SW480 (cell line): ENCODE data around the gene ARHGAP12.
"Not testable (repeated sequence)": the region's sequence is repeated elsewhere in the genome, so short reads cannot be mapped to it uniquely, and the experiment has no call there.

Experiments used
- DNase-seq: peaks from one replicate; pipeline ENCODE4 v3.0.0-alpha.2; 2016; ENCODE audit warnings: low spot score

The ARHGAP12 gene

DNA sequence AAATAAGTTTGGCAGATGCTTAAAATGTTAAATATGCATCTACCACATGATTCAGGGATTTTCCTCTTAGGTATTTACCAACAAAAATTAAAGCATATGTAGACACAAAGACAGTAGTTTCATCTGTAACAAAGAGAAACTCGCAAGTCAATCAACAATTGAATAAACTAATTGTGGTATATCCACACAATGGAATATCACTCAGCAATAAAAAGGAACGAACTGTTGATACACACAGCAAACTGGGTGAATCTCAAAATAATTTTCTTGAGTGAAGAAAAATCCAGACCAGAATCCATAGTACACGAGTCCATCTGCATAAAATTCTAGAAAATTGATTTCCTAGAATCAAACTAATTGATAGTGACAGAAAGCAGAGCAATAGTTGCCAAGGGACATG is 5.2 kb downstream of the ARHGAP12 start:
- no peak for DNase-seq

DNA sequence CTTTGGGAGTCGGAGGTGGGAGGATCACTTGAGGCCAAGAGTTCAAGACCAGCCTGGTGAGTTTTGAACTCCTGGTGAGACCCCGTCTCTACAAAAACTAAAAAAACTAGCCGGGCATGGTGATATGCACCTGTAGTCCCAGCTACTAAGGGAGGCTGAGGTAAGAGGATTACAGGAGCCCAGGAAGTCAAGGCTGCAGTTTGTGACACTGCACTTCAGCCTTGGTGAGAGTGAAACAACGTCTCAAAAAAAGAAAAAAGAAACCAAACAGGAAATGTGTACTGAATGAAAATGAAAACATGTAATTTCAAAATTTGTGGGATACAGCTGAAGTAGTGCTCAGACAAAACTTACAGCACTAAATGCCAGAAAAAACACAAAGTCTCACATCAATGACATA is 7.6 kb downstream of the ARHGAP12 start:
- no peak for DNase-seq

DNA sequence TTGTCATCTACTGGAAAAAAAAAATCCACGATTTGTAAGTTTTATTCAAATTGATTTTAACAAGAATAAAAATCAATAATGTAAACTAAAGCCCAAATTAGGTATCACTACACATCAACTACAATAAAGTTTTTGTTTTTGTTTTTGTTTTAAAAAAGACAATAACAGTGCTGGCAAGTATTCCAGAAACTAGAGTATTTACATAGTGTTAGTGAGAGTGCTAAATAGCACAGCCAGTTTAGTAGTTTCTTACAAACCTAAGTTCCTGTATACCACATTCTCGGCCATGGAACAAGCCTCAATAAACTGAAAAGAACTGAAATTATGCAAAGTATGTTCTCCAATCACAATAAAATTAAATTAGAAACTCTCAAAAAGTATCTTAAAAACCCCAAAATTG is 8.1 kb downstream of the ARHGAP12 start:
- no peak for DNase-seq

DNA sequence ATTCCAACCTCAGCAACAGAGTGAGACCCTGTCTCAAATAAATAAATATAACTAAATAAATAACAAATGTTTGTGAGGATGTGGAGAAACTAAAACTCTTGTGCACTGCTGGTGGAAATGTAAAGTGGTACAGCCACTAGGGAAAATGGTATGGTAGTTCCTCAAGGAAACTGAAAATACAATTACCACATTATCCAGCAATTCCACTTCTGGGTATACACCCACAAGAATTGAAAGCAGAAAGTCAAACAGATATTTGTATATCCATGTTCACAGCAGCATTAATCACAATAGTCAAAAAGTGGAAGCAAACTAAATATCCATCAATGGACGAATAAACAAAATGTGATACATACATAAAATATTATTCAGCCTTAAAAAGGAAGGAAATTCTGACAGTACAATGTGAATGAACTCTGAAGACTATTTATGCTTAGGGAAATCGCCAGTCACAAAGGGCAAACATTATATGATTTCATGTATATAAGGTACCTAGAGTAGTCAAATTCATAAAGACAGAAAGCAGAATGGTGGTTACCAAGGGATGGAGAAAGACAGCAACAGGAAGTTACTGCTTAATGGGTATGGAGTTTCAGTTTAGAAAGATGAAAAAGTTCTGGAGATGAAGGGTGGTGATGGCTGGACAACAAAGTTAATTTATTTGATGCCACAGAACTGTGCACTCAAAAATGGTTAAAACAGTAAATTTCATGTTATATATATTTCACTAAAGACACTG is 9.8 kb downstream of the ARHGAP12 start:
- DNase-seq = no peak

DNA sequence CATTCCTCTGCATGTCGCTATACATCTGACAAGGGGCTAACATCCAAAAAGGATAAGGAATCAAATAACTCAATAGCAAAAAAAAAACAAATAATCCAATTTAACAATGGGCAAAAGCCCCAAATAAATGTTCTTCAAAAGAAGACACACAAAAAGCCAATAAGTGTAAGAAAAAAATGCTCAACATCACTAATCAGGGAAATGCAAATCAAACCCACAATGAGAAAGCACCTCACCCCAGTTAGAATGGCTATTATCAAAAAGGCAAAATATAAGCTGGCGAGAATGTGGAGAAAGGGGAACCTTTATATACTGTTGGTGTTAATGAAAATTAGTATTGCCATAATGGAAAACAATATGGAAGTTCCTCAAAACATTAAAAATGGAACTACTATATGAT is 14.3 kb downstream of the ARHGAP12 start:
- DNase-seq = no peak

DNA sequence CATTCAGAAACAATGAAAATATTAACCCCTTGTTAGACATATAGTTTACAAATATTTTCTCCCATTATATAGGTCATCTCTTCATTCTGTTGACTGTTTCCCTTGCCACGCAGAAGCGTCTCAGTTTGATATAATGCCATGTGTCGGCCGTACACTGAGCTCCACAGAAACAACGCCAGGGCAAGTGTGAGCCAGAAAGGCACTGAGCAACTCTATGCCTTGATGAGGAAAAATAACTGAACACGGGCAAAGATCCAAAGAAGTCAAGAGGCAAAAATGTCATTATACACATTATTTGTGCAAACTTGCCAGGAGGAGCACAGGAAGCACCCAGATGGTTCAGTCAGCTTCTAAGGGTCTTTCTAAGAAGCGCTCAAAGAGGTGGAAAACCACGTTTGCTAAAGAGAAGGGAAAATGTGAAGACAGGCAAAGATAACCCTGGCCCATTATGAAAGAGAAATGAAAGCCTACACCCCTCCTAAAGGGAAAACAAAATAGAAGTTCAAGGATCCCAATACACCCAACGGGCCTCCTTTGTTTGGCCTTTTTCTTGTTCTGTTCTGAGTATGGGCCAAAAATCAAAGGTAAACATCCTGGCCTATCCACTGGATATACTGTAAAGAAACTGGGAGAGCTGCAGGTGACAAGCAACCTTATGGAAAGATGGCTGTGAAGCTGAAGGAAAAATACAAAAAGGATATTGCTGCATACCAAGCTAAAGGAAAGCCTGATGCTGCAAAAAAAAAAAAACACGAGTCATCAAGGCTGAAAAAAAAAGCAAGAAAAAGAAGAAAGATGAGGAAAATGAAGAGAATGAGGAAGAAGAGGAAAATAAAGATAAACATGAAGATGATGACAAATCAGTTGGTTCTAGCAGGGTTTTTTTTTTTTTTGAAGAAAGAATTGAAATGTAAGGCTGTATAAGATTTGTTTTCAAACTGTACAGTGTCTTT is 15.5 kb downstream of the ARHGAP12 start:
- DNase-seq = no peak

DNA sequence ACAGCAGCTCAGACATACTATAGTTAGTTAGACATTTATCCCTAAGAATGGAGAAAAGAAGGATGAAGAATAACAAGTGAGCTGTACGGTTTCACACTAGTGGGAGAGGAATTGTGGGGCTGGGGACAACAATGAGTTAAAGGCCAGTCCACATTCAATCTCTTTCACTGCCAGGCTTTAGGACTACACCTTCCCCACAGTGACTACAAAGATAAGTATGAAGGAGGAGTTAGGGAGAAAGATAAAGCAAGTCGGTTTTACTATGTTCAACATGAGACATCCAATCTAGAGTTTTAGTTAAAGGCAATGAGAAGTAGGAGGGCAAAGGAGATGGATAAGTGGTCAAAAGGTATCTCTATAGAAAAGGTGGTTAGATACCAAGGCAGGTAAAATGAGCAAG is 16.3 kb downstream of the ARHGAP12 start:
- DNase-seq = no peak

DNA sequence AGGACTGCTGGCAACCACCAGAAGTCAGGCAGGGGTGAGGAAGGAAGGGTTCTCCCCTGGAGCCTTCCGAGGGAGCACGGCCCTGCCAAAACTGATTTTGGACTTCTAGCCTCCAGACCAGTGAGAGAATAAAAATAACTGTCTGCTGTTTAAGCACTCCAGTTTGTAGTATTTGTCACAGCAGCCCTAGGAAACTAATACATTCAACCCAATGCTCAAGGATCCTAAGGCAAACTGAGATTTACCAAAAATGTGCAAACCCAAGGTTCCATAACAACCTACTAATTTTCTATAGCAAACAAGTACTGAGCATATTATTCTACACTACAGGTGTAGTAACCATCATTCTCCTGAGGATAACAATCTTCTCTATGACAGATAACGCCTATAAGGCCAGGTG is 18.6 kb downstream of the ARHGAP12 start:
- no peak for DNase-seq

DNA sequence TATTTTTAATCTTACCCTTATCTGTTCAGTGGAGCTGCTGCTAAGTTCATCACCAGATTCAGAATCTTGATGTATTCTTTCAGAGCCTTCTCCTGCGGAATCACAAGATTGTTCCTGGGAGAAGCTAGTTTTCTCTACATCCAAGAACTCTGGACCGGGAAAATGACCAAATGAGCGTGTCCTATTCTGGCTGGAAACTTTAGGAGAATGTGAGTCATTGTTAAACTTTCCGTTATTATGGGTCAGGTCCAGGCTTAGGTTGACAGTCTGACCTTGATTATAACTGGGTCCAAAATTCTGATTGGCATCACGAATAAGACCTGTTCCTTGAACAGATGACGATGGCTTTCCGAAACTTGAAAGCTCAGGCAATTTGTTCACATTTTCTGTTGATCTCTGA is 20.5 kb downstream of the ARHGAP12 start:
- DNase-seq = no peak

DNA sequence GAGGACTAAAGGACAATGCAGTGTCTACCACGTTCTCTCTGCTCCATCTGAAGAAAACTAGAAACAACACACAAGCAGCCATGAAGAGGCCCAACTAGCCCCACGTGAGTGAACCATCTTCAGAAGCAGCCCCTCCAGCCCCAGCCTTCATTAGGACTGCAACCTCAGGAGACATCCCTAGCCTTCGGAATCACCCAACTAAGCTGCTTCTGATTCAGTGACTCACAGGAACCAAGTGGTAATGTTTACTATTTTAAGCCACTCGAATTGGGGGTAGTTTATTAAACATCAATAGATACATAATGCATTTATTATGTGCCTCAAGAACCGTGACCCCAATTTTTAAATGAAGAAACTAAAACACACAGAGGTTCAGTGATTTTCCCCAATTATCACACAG is 22.6 kb downstream of the ARHGAP12 start:
- no peak for DNase-seq

DNA sequence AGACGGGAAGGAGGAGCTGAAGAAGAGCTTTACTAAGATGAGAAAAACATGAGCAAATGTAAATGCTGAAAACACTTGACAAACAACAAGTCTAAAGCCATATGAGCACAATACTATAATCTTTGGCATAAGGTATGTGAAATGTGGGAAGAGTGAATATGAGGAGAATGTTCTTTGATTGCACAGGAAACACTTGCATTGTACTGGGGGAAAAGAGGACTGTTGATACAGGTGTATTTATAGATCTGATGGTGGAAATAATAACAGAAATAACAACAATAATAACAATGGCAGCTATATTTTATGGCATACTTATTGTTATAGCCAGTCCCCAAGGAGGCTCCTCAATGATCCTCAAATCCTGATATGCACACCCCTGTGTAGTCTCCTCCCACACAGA is 23.0 kb downstream of the ARHGAP12 start:
- DNase-seq = no peak

DNA sequence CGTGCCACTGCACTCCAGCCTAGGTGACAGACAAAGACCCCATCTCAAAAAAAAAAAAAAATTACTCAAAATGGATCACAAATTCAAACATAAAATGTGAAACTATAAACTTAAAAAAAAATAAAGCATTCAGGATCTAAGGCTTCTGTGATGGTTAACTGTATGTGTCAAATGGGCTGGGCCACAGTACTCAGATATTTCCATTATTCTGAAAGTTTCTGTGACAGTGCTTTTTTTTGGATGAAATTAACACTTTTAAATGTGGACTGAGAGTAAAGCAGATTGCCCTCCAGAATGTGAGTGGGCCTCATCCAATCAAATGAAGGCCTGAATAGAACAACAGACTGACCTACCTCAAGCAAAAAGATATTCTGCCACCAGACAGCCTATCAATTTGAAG is 26.0 kb downstream of the ARHGAP12 start:
- no peak for DNase-seq

DNA sequence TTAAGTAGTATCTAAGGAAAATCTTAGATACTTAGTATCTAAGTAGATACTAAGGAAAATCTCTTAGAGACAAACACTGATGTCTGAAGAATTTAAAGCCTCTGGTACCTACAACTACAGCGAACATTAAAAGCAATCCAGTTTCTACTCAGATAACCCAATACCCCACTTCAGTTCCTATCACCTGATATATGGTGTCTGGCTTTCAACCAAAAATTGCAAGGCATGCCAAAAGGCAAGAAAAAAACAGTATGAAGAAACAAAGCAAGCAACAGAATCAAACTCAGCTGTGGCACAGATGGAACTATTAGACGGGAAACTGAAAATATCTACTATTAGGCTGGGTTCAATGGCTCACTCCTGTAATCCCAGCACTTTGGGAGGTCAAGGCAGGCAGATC is 31.1 kb downstream of the ARHGAP12 start:
- no peak for DNase-seq

DNA sequence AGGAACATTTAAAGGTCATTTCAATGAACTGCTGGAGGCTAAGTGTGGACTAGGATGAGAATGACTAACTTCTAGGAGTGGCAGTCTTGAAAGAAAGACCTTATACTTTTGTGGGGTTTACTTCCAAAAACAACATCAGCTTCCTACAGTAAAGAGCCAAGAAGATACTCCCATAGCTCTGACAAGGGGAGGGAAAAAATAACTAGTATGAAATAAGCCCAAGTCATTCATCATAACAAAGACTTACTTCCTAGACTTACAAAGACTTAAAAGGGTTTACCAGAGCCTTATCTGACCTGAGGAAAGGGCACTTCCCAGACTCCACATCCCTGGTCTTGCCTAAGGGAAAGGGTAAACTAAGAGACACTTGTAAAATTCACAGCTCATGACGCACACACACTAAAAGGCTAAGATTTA is 31.7 kb downstream of the ARHGAP12 start:
- DNase-seq = no peak

DNA sequence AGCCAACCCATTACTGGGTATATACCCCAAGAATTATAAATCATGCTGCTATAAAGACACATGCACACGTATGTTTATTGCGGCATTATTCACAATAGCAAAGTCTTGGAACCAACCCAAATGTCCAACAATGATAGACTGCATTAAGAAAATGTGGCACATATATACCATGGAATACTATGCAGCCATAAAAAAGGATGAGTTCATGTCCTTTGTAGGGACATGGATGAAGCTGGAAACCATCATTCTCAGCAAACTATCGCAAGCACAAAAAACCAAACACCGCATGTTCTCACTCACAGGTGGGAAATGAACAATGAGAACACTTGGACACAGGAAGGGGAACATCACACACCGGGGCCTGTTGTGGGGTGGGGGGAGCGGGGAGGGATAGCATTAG is 32.9 kb downstream of the ARHGAP12 start:
- DNase-seq = not testable (repeated sequence)

DNA sequence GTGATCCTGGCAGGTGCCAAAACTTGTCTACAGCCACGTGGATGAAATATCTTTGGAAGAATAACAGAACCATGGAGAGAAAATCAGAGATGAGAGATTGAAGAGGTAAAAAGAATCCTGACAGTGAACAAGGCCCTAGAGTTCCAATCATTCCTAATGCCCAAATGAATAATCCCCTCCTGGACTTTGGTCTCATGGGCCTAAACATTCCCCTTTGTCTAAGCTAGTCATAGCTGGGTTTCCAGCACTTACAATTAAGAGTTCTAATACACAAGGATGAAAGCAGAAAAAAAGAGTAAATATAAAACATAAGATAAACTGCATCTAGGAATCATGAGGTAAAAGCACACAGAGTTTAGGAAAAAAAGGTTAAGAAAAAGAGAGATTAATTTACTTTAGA is 40.2 kb downstream of the ARHGAP12 start:
- peak; percentile 6 for DNase-seq

DNA sequence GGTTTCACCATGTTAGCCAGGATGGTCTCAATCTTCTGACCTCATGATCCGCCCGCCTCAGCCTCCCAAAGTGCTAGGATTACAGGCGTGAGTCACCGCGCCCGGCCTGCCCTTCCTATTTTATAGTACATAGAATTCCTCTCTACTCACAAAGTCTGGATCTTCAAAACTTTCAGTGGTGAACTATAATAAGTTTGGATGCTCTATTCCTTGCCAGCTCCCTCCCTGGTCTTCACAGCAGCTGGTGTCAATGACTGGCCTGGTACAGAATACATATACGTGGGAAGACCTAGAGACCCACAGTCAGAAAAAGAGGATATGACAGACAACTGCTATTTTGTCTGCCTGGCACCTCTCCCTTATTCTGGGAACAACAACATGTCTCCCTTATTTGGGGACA is 40.8 kb downstream of the ARHGAP12 start:
- no peak for DNase-seq

DNA sequence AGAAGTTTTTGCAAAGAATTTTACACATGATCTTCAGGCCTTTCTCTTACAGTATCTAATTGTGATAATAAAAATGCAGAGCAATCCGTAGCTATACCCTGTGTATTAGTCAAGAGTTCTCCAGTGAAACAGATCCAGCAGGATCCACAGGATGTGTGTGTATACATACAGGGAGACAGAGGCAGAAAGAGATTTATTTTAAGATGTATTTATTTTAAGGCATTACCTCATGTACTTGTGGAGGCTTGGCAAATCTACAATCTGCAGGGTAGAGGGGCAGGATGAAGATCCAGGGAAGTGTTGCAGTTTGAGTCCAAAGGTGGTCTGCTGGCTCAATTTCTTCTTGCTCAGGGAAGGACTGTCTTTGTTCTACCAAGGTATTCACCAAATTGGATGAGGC is 41.7 kb downstream of the ARHGAP12 start:
- no peak for DNase-seq

DNA sequence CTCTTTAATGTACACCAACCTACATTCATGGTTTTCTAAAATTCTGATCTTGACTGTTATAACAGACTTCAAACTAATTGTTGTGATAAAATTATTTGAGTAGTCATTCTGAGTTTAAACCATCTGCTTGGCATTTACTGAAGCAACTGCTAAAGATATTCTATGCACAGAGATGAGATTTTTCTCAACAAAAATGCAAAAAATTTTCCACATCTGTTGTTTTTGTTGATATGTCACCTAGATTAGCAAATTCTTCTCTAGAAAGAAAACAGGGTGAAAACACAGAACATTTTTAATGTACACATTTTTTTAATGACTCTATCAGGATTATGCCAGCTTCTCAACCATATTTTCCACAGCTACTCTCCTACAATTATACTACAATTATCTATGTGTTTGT is 42.7 kb downstream of the ARHGAP12 start:
- DNase-seq = no peak

DNA sequence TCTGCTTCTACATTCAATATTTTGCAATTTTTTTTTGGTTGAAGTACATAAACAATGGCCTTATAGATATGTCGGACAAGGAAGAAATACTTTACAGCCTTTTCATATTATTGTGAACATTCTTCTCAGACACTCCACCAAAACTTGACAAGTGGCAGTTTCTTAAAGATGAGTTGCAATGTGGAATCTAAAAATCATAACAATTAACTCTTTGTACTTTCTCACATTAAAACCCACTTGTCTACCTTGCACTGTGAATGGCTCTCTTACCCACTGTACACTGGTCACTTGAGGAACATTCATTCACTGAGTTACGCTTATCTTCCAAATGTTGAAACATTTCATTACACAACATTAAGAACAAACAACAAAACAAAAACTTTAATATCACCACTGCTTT is 44.2 kb downstream of the ARHGAP12 start:
- DNase-seq = no peak

DNA sequence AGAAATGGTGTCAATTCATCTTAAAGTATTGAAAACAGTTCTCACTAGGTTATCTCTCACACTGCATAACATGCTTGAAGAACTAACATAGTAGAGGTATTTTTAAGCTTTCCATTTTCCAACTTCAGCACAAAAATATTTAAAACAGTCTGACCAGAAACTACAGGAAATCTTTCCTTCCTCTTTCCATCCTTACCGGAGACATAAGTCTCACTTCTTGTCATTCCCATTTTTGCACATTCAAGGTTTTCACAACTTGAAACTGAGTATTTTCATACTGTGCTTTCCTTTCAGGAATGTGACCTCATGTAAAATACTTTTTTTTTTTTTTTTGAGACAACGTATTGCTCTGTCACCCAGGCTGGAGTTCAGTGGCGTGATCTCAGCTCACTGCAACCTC is 45.2 kb downstream of the ARHGAP12 start:
- DNase-seq = no peak

DNA sequence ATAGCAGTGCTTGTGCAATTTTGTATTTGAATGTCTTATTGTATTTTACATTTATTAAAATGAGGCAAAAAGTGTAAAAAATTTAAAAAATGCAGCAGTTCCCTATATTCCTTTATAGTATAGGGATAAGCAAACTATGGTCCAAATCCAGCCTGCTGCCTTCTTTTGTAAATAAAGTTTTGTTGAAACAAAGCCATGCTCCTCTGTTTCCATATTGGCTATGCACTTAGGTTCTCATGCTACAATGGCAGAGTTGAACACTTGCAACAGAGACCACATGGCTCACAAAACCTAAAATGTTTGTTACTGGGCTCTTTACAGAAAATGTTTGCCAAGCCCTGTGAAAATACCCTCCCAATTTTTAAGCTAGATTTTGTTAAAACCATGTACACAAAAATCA is 50.1 kb downstream of the ARHGAP12 start:
- DNase-seq = no peak

DNA sequence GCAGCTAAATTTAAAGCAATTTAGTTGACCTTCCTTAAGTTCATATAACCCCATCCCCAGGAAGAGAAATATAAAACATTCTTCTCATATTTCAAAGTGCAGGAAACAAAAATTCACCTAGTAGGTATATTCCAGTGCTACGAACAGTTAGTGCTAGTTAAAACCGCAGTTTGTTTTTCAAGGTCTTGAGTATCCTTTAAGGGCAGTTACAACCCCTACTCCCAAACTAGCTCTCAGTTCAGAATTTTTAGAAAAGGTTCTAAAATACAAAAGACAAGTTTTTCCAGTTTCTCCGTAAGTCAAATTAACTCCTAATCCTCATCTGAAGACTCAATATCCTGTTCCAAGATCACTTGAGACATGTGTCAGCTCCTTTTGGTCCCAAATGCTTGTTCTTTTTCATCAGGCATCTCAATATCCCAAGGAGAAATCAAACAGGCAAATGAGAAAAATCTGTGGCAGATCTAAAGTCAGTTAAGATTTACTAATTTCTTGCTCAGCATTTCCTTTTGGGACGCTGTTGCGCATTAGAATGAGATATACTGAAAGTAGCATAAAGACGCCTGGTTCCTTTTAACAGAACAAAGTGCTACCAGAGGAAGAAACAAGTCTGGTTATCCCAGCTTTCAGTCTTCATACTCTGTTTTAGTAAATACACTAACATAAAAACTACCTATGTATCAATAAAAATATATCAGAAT is 51.8 kb downstream of the ARHGAP12 start:
- no peak for DNase-seq
